HepG2 (cell line): Measurements from ENCODE around the gene CDC6. TPM values are rescaled to one million over a fixed set of nuclear protein-coding genes. Genes with fewer than 3 reads are reported as not detected.

Experiments used
- ATAC-seq: fragments of 200-7000 bp; cut with Tn5 transposase; 3 replicates; pipeline ENCODE4 v1.9.1; 2020; ENCODE audit warnings: mild to moderate bottlenecking, moderate library complexity
- BruUV-seq: library from RNA; stranded (reverse); fragments of 400-500 nt; replicated peaks from 2 replicates; lab custom pipeline; 2021; lab: Mats Ljungman, UMichigan
- CTCF ChIA-PET: fragments of 300-600 bp; formaldehyde crosslinking; extraction: SDS; loops from one replicate; lab custom pipeline; 2021; ENCODE audit warnings: low total read pairs, inconsistent platforms, low intra/inter-chr PET ratio; lab: Yijun Ruan, JAX
- POLR2A ChIA-PET: fragments of 350-600 bp; sonication (Branson Sonifier 250); formaldehyde crosslinking; loops from one replicate; lab custom pipeline; 2020; ENCODE audit warnings: antibody characterized with exemption, inconsistent platforms; lab: Yijun Ruan, JAX
- DNase-seq: peaks from one replicate; pipeline ENCODE4 v3.0.0-alpha.2; 2015; ENCODE audit warnings: low spot score
- FAIRE-seq: peaks from 3 replicates; lab custom pipeline; 2011; peaks lifted over from hg19 to GRCh38; lab: Jason Lieb, UNC
- H2AFZ ChIP-seq: one replicate; pipeline ENCODE4 v1.6.1; 2011; ENCODE audit warnings: low read length, inconsistent platforms
- H3K27ac ChIP-seq: fragments of 300-600 bp; 3 replicates; pipeline ENCODE4 v1.8.0; 2011; ENCODE audit warnings: mixed run types, mild to moderate bottlenecking, mixed read lengths, low read length, inconsistent platforms; ENCODE audit not compliant: insufficient read depth; ENCODE audit errors: extremely low read length
- H3K27me3 ChIP-seq, 2 experiments: fragments of 200-600 bp in 1 of 2; 2 replicates in 1 of 2; 3 replicates in 1 of 2; pipeline versions ENCODE4 v1.6.0 to v1.8.0; 2011; ENCODE audit warnings: low read length in 2 of 2, mild to moderate bottlenecking in 2 of 2, moderate library complexity in 2 of 2, inconsistent platforms in 1 of 2; ENCODE audit not compliant: insufficient read depth in 2 of 2, control insufficient read depth in 1 of 2
- H3K36me3 ChIP-seq, 2 experiments: fragments of 200-600 bp in 1 of 2; replicated peaks in 1 of 2; 2 replicates in 1 of 2; 3 replicates in 1 of 2; pipeline versions ENCODE4 v1.5.1 to v1.8.0; 2011; ENCODE audit warnings: low read length in 2 of 2, inconsistent platforms in 1 of 2; ENCODE audit not compliant: insufficient read depth in 2 of 2, control insufficient read depth in 1 of 2
- H3K4me1 ChIP-seq: 2 replicates; pipeline ENCODE4 v1.5.1; 2012; ENCODE audit warnings: low read length, inconsistent platforms; ENCODE audit not compliant: insufficient read depth
- H3K4me2 ChIP-seq: 2 replicates; pipeline ENCODE4 v1.6.0; 2011; ENCODE audit warnings: low read depth, low read length, inconsistent platforms
- H3K4me3 ChIP-seq, 3 experiments: fragments of 200-600 bp in 1 of 3; sonication (generic), shearing (Covaris generic) in 1 of 3; replicated peaks in 1 of 3; 2 replicates each; pipeline ENCODE4 v1.5.1; 2011 to 2016; ENCODE audit warnings: low read length in 3 of 3, inconsistent platforms in 2 of 3, low read depth in 2 of 3, mild to moderate bottlenecking in 2 of 3, control low read depth in 1 of 3, mixed read lengths in 1 of 3; ENCODE audit not compliant: insufficient read depth in 1 of 3
- H3K79me2 ChIP-seq: one replicate; pipeline ENCODE4 v1.6.1; 2011; ENCODE audit warnings: low read length, inconsistent platforms; ENCODE audit not compliant: insufficient read depth
- H3K9ac ChIP-seq: 2 replicates; pipeline ENCODE4 v1.6.0; 2011; ENCODE audit warnings: mild to moderate bottlenecking, low read depth, low read length, inconsistent platforms; ENCODE audit not compliant: insufficient read depth
- H3K9me3 ChIP-seq: 2 replicates; pipeline ENCODE4 v1.5.1; 2012; ENCODE audit warnings: mild to moderate bottlenecking, low read length
- H4K20me1 ChIP-seq: 2 replicates; pipeline ENCODE4 v1.6.0; 2011; ENCODE audit warnings: inconsistent platforms, mild to moderate bottlenecking, low read length, moderate library complexity; ENCODE audit not compliant: insufficient read depth
- AGO2 ChIP-seq: fragments of 200-400 bp; formaldehyde crosslinking; optimal IDR thresholded peaks from 2 replicates; pipeline ENCODE3; 2017; ENCODE audit warnings: mild to moderate bottlenecking, low read depth, low read length, moderate library complexity
- ATF1 ChIP-seq: IDR thresholded peaks from 2 replicates; pipeline ENCODE4 v1.6.1; 2016; ENCODE audit warnings: mild to moderate bottlenecking, control low read depth
- EED ChIP-seq: sonication (generic); formaldehyde crosslinking; IDR thresholded peaks from 2 replicates; pipeline ENCODE4 v1.5.0; 2020; ENCODE audit warnings: mild to moderate bottlenecking, missing genetic modification reagents
- FOXA3 ChIP-seq: IDR thresholded peaks from 2 replicates; pipeline ENCODE4 v1.6.1; 2016; ENCODE audit warnings: missing genetic modification reagents, missing compliant biosample characterization
- MZF1 ChIP-seq: sonication (generic); formaldehyde crosslinking; IDR thresholded peaks from 2 replicates; pipeline ENCODE4 v1.8.1; 2023; ENCODE audit warnings: mild to moderate bottlenecking, missing genetic modification reagents, borderline replicate concordance
- PHF5A ChIP-seq: IDR thresholded peaks from one replicate; pipeline ENCODE4 v1.6.1; 2018; ENCODE audit warnings: low read depth, missing genetic modification reagents; ENCODE audit not compliant: unreplicated experiment
- PLSCR1 ChIP-seq: sonication (generic); formaldehyde crosslinking; IDR thresholded peaks from 2 replicates; pipeline ENCODE4 v1.5.0; 2020; ENCODE audit warnings: missing genetic modification reagents, mild to moderate bottlenecking, borderline replicate concordance
- SYNCRIP ChIP-seq: fragments of 200-400 bp; formaldehyde crosslinking; IDR thresholded peaks from 2 replicates; pipeline ENCODE4 v1.6.1; 2018; ENCODE audit warnings: mild to moderate bottlenecking, low read depth, low read length; ENCODE audit not compliant: insufficient read depth
- ZBTB7A ChIP-seq: sonication (generic); formaldehyde crosslinking; IDR thresholded peaks from 2 replicates; pipeline ENCODE4 v1.8.0; 2022; ENCODE audit warnings: mild to moderate bottlenecking, missing genetic modification reagents
- ZNF10 ChIP-seq: sonication (generic); formaldehyde crosslinking; IDR thresholded peaks from 2 replicates; pipeline ENCODE4 v1.4.0; 2020; ENCODE audit warnings: mild to moderate bottlenecking, low read depth, missing genetic modification reagents, borderline replicate concordance
- ZNF232 ChIP-seq: sonication (generic); formaldehyde crosslinking; IDR thresholded peaks from 2 replicates; pipeline ENCODE4 v1.4.0; 2020; ENCODE audit warnings: missing genetic modification reagents, borderline replicate concordance
- ZNF274 ChIP-seq: sonication (generic); formaldehyde crosslinking; IDR thresholded peaks from 2 replicates; pipeline ENCODE4 v1.5.1; 2020; ENCODE audit warnings: mild to moderate bottlenecking, missing genetic modification reagents
- ZNF484 ChIP-seq: sonication (generic); formaldehyde crosslinking; IDR thresholded peaks from 2 replicates; pipeline ENCODE4 v1.5.1; 2020; ENCODE audit warnings: mild to moderate bottlenecking, low read depth, missing genetic modification reagents, borderline replicate concordance
- ZNF546 ChIP-seq: sonication (generic); formaldehyde crosslinking; conservative IDR thresholded peaks from 2 replicates; pipeline ENCODE4 v1.8.1; 2023; ENCODE audit warnings: mild to moderate bottlenecking, missing genetic modification reagents
- ZNF547 ChIP-seq: sonication (generic); formaldehyde crosslinking; IDR thresholded peaks from 2 replicates; pipeline ENCODE4 v1.5.1; 2020; ENCODE audit warnings: mild to moderate bottlenecking, missing genetic modification reagents
- ZNF570 ChIP-seq: sonication (generic); formaldehyde crosslinking; IDR thresholded peaks from 2 replicates; pipeline ENCODE4 v1.4.0; 2020; ENCODE audit warnings: mild to moderate bottlenecking, missing genetic modification reagents, borderline replicate concordance
- WGBS: methylation state at CpG from one replicate; pipeline ENCODE4 v1.1.6; 2017; ENCODE audit warnings: low lambda C conversion rate; 5-methylcytosine and 5-hydroxymethylcytosine counted together
- in situ Hi-C: cut with HindIII; loops from 2 replicates; pipeline ENCODE4 v1.10.0; 2017; ENCODE audit warnings: low pct_unique_long_range_greater_than_20kb; ENCODE audit not compliant: extremely low pct_ligation_motif_present
- intact Hi-C: fragments of 100-400 bp; cut with micrococcal nuclease; formaldehyde crosslinking; loops from one replicate; pipeline ENCODE4 v1.10.0; 2022; ENCODE audit not compliant: unreplicated experiment
- polyA plus RNA-seq, 8 experiments: library from polyadenylated mRNA; depleted of rRNA in 3 of 8; stranded (reverse) in 7 of 8; unstranded in 1 of 8; fragments of >200 nt; fragmentation: Illumina TruSeq in 4 of 8; extraction: Trizol in 4 of 8; gene quantifications; 2 replicates each; pipeline versions ENCODE4 v1.2.1 to v1.2.3, GENCODE V29; 2011 to 2016; ENCODE audit warnings: low read depth in 4 of 8, missing spikeins in 1 of 8, mixed read lengths in 1 of 8; ENCODE audit not compliant: insufficient read depth in 1 of 8
- total RNA-seq, 5 experiments: library from RNA; depleted of rRNA; stranded (reverse); fragments of >200 nt; fragmentation: Illumina TruSeq; extraction: Trizol; gene quantifications; 2 replicates each; pipeline ENCODE4 v1.2.3, GENCODE V29; 2016; ENCODE audit warnings: low read depth in 1 of 5
- TF ChIP-seq, protein P1 (sequence below): sonication (generic); formaldehyde crosslinking; IDR thresholded peaks from 2 replicates; pipeline ENCODE4 v1.5.1; 2020; ENCODE audit warnings: missing genetic modification reagents, mild to moderate bottlenecking, borderline replicate concordance

The CDC6 gene
- total and polyA plus RNA-seq, 2 of the 13 experiments (the other 11 are each of a cell fraction or from before 2014, with no cell fraction given) = 17.4 to 114 TPM

GRCh38 chr17:40337351-40337750 is 49.7 kb downstream of the CDC6 start:
- Histone ChIP-seq H3K9me3 (no peaks in the 10 kb centered on the region), H3K27ac (no peak overlapping the region), H2AFZ (no peak overlapping the region), H3K4me2 (no peak overlapping the region), H3K36me3 (peaks cover 0 to 1% of the 10 kb centered on the region in 2 experiments; a peak in 1 of 5 replicates), H3K9ac (no peak overlapping the region), H3K27me3 (no peaks in the 10 kb centered on the region), H3K79me2 (peaks cover under 1% of the 10 kb centered on the region), H4K20me1 (peaks cover 5% of the 10 kb centered on the region), H3K4me3 (no peak overlapping the region), H3K4me1 (peaks cover 48% of the 10 kb centered on the region)
- BruUV-seq = no TSS peak
- no peak for DNase-seq
- FAIRE-seq = no peak
- ChIA-PET POLR2A (no interaction called here), CTCF (no interaction called here)
- in situ Hi-C loops (no loop called here), intact Hi-C loops (no loop called here)
- no peak for ATAC-seq
- TF ChIP-seq EED (CRISPR knock-in tag) = no peak
- TF ChIP-seq ZNF232 (CRISPR knock-in tag) = no peak
- no peak for TF ChIP-seq ZNF547 (CRISPR knock-in tag)
- TF ChIP-seq ZNF274 (CRISPR knock-in tag) = no peak
- no peak for TF ChIP-seq SYNCRIP
- TF ChIP-seq ZNF10 = no peak
- TF ChIP-seq FOXA3 (CRISPR knock-in tag) = no peak
- 95% methylated on average over 8 of the region's 8 CpGs for WGBS

DNA sequence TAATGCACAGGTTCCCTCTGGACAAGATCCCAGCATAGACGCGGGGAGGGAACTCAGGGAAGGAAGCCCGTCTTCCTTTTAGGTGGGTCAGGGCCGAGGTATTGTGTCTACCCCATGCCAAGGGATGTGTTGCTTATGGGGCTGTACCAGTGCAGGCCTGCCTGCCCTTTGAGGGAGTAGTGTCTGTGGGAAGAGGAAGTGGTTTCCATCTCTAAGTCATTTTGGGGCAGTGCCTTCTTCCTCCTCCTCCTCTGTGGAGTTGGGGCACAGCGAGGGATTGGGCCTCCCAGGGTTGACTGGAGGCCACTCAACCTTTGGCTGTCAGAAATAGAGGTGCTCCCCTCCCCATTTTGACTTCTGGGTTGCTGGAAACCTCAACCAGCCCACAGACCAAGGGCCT is 50.4 kb downstream of the CDC6 start:
- WGBS = 97% methylated on average over 5 of the region's 5 CpGs
- no peak overlapping the region for H2AFZ ChIP-seq
- no peak overlapping the region for H3K4me3 ChIP-seq
- ChIA-PET POLR2A (interaction anchor here (0.7 kb wide), 1 partner anchor 1350 kb away, joined by 6 read pairs; no protein-coding TSS in a partner anchor), CTCF (no interaction called here)
- ATAC-seq (no peak), FAIRE-seq (no peak), DNase-seq (no peak)
- H3K27ac ChIP-seq = no peak overlapping the region
- no TSS peak for BruUV-seq
- H4K20me1 ChIP-seq = peaks cover 6% of the 10 kb centered on the region
- no peaks in the 10 kb centered on the region for H3K9me3 ChIP-seq
- intact Hi-C loops = no loop called here
- peaks cover 7% of the 10 kb centered on the region for H3K79me2 ChIP-seq
- H3K27me3 ChIP-seq = no peaks in the 10 kb centered on the region
- in situ Hi-C loops = no loop called here
- peaks cover 47% of the 10 kb centered on the region for H3K4me1 ChIP-seq
- H3K36me3 ChIP-seq = peaks cover 0 to 1% of the 10 kb centered on the region in 2 experiments; a peak in 1 of 5 replicates
- no peak overlapping the region for H3K4me2 ChIP-seq
- H3K9ac ChIP-seq = no peak overlapping the region
- TF ChIP-seq ZBTB7A (no peak), ZNF484 (CRISPR knock-in tag) (no peak), ATF1 (no peak), MZF1 (CRISPR knock-in tag) (no peak), PHF5A (CRISPR knock-in tag) (no peak), PLSCR1 (no peak), AGO2 (no peak), ZNF570 (CRISPR knock-in tag) (no peak), ZNF546 (CRISPR knock-in tag) (no peak)
- TF ChIP-seq, protein P1, sequence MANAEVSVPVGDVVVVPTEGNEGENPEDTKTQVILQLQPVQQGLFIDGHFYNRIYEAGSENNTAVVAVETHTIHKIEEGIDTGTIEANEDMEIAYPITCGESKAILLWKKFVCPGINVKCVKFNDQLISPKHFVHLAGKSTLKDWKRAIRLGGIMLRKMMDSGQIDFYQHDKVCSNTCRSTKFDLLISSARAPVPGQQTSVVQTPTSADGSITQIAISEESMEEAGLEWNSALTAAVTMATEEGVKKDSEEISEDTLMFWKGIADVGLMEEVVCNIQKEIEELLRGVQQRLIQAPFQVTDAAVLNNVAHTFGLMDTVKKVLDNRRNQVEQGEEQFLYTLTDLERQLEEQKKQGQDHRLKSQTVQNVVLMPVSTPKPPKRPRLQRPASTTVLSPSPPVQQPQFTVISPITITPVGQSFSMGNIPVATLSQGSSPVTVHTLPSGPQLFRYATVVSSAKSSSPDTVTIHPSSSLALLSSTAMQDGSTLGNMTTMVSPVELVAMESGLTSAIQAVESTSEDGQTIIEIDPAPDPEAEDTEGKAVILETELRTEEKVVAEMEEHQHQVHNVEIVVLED (CRISPR knock-in tag) = no peak
